Choroid plexus epithelial cell (primary cell): Measurements from ENCODE around the gene CA9.

ENCODE experiments used
- DNase-seq: peaks from one replicate; pipeline ENCODE4 v3.0.0-alpha.2; 2010; ENCODE audit warnings: low read depth
- H3K4me3 ChIP-seq: 2 replicates; pipeline ENCODE4 v1.5.1; 2011; ENCODE audit warnings: low read depth, mild to moderate bottlenecking, control low read depth, low read length, moderate library complexity
- CTCF ChIP-seq: conservative IDR thresholded peaks from 2 replicates; pipeline ENCODE4 v1.5.1; 2011; ENCODE audit warnings: low read depth, mild to moderate bottlenecking, control low read depth, inconsistent platforms, low read length, moderate library complexity

The CA9 gene

GRCh38 chr9:35713578-35713977 lies 39.9 kb downstream of the CA9 start:
- DNase-seq, result no peak

GRCh38 chr9:35714123-35714522 lies 40.4 kb downstream of the CA9 start:
- no peak for TF ChIP-seq CTCF
- DNase-seq, result no peak
- no peak overlapping the region for H3K4me3 ChIP-seq

More at GRCh38 chr9:35713578-35713977, 39.9 kb downstream of the CA9 start:
- TF ChIP-seq CTCF, result no peak
- H3K4me3 ChIP-seq, result no peak overlapping the region

GRCh38 chr9:35714579-35715252 lies 41.0 kb downstream of the CA9 start:
- DNase-seq, result no peak
- no peak for TF ChIP-seq CTCF
- no peak overlapping the region for H3K4me3 ChIP-seq

- DNase-seq, result no peak
- TF ChIP-seq CTCF, result peak; percentile 20
- no peak overlapping the region for H3K4me3 ChIP-seq
Observed at GRCh38 chr9:35716230-35716629, 42.5 kb downstream of the CA9 start.

- no peak overlapping the region for H3K4me3 ChIP-seq
- no peak for DNase-seq
- TF ChIP-seq CTCF, result no peak
Observed at GRCh38 chr9:35717132-35717870, 43.6 kb downstream of the CA9 start.

GRCh38 chr9:35718721-35719511 lies 45.2 kb downstream of the CA9 start:
- no peak for TF ChIP-seq CTCF

More at GRCh38 chr9:35718721-35719511, 45.2 kb downstream of the CA9 start:
- H3K4me3 ChIP-seq, result no peak overlapping the region
- DNase-seq, result no peak
